ENCODE results near the gene LSM2. TPM values are rescaled to one million over a fixed set of nuclear protein-coding genes. Genes with fewer than 3 reads are reported as not detected.

Gene LSM2
- total and polyA plus RNA-seq, 9 of the 15 experiments (the other 6 are each of a cell fraction or from before 2014, with no cell fraction given) = 154 to 407 (median 223) TPM

DNA sequence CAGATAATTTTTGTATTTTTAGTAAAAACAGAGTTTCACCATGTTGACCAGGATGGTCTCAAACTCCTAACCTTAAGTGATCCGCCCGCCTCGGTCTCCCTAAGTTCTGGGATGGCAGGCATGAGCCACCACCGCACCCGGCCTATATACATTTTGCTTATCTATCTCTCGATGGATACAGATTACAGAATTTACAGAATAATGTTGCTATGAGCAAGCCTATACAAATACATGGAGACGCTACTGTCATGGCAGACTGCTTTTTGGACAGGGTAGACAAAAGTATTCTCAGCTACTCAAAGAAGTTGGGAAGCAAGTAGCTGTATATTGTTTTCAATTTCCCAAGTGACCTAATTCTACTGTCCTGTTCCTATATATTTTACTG, 6.7 kb upstream of the LSM2 start (continued):
- TF ChIP-seq, protein P1, sequence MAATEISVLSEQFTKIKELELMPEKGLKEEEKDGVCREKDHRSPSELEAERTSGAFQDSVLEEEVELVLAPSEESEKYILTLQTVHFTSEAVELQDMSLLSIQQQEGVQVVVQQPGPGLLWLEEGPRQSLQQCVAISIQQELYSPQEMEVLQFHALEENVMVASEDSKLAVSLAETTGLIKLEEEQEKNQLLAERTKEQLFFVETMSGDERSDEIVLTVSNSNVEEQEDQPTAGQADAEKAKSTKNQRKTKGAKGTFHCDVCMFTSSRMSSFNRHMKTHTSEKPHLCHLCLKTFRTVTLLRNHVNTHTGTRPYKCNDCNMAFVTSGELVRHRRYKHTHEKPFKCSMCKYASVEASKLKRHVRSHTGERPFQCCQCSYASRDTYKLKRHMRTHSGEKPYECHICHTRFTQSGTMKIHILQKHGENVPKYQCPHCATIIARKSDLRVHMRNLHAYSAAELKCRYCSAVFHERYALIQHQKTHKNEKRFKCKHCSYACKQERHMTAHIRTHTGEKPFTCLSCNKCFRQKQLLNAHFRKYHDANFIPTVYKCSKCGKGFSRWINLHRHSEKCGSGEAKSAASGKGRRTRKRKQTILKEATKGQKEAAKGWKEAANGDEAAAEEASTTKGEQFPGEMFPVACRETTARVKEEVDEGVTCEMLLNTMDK (IDR thresholded peaks at IDR 0.05; ENCODE audit: borderline replicate concordance, insufficient read depth, low read depth, low read length, poor library complexity, severe bottlenecking) = no peak
- no peak for TF ChIP-seq HDAC8 (tag; IDR thresholded peaks at IDR 0.05)
- no peak for TF ChIP-seq BCOR (IDR thresholded peaks at IDR 0.05)
- TF ChIP-seq TCF3 (CRISPR knock-in tag; IDR thresholded peaks at IDR 0.05) = no peak
- TF ChIP-seq FOXJ2 (tag; IDR thresholded peaks at IDR 0.05) = 0 out of 2 replicates have a peak, but pooled peaks have one; percentile 45
- TF ChIP-seq ZNF282 (CRISPR knock-in tag; IDR thresholded peaks at IDR 0.05) = no peak
- TF ChIP-seq, protein P2, sequence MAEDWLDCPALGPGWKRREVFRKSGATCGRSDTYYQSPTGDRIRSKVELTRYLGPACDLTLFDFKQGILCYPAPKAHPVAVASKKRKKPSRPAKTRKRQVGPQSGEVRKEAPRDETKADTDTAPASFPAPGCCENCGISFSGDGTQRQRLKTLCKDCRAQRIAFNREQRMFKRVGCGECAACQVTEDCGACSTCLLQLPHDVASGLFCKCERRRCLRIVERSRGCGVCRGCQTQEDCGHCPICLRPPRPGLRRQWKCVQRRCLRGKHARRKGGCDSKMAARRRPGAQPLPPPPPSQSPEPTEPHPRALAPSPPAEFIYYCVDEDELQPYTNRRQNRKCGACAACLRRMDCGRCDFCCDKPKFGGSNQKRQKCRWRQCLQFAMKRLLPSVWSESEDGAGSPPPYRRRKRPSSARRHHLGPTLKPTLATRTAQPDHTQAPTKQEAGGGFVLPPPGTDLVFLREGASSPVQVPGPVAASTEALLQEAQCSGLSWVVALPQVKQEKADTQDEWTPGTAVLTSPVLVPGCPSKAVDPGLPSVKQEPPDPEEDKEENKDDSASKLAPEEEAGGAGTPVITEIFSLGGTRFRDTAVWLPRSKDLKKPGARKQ (CRISPR knock-in tag; IDR thresholded peaks at IDR 0.05) = no peak
- TF ChIP-seq, protein P3, sequence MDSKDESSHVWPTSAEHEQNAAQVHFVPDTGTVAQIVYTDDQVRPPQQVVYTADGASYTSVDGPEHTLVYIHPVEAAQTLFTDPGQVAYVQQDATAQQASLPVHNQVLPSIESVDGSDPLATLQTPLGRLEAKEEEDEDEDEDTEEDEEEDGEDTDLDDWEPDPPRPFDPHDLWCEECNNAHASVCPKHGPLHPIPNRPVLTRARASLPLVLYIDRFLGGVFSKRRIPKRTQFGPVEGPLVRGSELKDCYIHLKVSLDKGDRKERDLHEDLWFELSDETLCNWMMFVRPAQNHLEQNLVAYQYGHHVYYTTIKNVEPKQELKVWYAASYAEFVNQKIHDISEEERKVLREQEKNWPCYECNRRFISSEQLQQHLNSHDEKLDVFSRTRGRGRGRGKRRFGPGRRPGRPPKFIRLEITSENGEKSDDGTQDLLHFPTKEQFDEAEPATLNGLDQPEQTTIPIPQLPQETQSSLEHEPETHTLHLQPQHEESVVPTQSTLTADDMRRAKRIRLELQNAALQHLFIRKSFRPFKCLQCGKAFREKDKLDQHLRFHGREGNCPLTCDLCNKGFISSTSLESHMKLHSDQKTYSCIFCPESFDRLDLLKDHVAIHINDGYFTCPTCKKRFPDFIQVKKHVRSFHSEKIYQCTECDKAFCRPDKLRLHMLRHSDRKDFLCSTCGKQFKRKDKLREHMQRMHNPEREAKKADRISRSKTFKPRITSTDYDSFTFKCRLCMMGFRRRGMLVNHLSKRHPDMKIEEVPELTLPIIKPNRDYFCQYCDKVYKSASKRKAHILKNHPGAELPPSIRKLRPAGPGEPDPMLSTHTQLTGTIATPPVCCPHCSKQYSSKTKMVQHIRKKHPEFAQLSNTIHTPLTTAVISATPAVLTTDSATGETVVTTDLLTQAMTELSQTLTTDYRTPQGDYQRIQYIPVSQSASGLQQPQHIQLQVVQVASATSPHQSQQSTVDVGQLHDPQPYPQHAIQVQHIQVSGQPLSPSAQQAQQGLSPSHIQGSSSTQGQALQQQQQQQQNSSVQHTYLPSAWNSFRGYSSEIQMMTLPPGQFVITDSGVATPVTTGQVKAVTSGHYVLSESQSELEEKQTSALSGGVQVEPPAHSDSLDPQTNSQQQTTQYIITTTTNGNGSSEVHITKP (IDR thresholded peaks at IDR 0.05; ENCODE audit: partially characterized antibody) = no peak
- TF ChIP-seq, protein P4, sequence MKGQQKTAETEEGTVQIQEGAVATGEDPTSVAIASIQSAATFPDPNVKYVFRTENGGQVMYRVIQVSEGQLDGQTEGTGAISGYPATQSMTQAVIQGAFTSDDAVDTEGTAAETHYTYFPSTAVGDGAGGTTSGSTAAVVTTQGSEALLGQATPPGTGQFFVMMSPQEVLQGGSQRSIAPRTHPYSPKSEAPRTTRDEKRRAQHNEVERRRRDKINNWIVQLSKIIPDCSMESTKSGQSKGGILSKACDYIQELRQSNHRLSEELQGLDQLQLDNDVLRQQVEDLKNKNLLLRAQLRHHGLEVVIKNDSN (CRISPR knock-in tag; IDR thresholded peaks at IDR 0.05) = no peak
- TF ChIP-seq PCBP2 (IDR thresholded peaks at IDR 0.05; ENCODE audit: low read depth, low read length, poor library complexity, severe bottlenecking) = no peak
- peak; percentile 50; the same call in 1 of the 2 replicates for TF ChIP-seq ELF2 (CRISPR knock-in tag; IDR thresholded peaks at IDR 0.05)
